ENCODE data around the gene FUT7. TPM values are rescaled to one million over a fixed set of nuclear protein-coding genes. Genes with fewer than 3 reads are reported as not detected.
A peak's percentile ranks its signal among the peaks of the same experiment; 100 is the strongest.

The FUT7 gene
- total and polyA plus RNA-seq, 9 of the 15 experiments (the other 6 are each of a cell fraction or from before 2014, with no cell fraction given), result not detected

DNA sequence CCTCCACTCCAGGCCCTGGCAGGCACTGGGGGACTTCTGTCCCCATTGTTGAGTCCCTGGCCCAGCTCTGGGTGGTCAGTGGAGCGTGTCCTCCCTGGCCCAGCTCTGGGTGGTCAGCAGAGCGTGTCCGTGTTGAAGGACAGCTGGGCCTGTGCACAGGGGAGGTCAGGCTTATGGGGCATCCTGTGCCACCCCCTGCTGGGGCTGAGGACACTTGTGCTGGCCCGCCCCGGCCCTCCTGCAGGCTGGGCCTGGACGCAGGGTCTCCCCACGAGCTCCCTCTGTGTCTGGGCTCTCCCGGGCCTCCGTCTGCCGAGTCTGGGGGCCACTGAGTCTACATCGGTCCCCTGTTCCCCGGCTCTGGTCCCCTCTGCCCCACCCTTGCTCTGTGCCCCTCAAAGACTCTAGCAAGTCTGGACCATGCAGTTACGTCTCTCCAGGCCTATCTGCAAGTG, 24.0 kb downstream of the FUT7 start (continued):
- TF ChIP-seq, protein P1, sequence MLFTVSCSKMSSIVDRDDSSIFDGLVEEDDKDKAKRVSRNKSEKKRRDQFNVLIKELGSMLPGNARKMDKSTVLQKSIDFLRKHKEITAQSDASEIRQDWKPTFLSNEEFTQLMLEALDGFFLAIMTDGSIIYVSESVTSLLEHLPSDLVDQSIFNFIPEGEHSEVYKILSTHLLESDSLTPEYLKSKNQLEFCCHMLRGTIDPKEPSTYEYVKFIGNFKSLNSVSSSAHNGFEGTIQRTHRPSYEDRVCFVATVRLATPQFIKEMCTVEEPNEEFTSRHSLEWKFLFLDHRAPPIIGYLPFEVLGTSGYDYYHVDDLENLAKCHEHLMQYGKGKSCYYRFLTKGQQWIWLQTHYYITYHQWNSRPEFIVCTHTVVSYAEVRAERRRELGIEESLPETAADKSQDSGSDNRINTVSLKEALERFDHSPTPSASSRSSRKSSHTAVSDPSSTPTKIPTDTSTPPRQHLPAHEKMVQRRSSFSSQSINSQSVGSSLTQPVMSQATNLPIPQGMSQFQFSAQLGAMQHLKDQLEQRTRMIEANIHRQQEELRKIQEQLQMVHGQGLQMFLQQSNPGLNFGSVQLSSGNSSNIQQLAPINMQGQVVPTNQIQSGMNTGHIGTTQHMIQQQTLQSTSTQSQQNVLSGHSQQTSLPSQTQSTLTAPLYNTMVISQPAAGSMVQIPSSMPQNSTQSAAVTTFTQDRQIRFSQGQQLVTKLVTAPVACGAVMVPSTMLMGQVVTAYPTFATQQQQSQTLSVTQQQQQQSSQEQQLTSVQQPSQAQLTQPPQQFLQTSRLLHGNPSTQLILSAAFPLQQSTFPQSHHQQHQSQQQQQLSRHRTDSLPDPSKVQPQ (CRISPR knock-in tag; IDR thresholded peaks at IDR 0.05; ENCODE audit: borderline replicate concordance), result no peak
- TF ChIP-seq POLR2AphosphoS2 (IDR thresholded peaks at IDR 0.05; ENCODE audit: low read length), result no peak

GRCh38 chr9:137007108-137007815, 24.6 kb downstream of the FUT7 start:
- ChIA-PET CTCF (ENCODE audit: low intra/inter-chr PET ratio) (no interaction called here), POLR2A (interaction anchor here (0.5 to 1.4 kb wide), 3 partner anchors 11 to 234 kb away, joined by 3 to 4 read pairs (median 3); partner anchors contain the start of genes PAXX and TUBB4B)
- H3K27ac ChIP-seq (ENCODE audit: extremely low read depth, low read depth, low read length), result no peak overlapping the region
- intact Hi-C loops (cut with micrococcal nuclease), result no loop called here
- no peak; the same call in 2 of the 3 replicates for ATAC-seq
- H3K4me1 ChIP-seq (replicated peaks in 1 of 2; ENCODE audit: control insufficient read depth in 2 of 2, insufficient read depth in 2 of 2, low read length in 2 of 2), result peaks cover 0 to 56% of the 10 kb centered on the region in 2 experiments; a peak in 2 of 5 replicates
- in situ Hi-C loops (cut with MboI), result no loop called here
- peak overlapping the region in 1 of 2 experiments; percentile 36; a peak in 2 of 4 replicates for H3K9ac ChIP-seq (ENCODE audit: insufficient read depth in 1 of 2, low read depth in 2 of 2, low read length in 2 of 2)
- no peaks in the 10 kb centered on the region for H3K79me2 ChIP-seq (ENCODE audit: control insufficient read depth, insufficient read depth, low read length)
- H3K27me3 ChIP-seq (ENCODE audit: control insufficient read depth in 2 of 2, insufficient read depth in 2 of 2, low read length in 2 of 2), result no peaks in the 10 kb centered on the region
- no peak for TF ChIP-seq RBM14 (IDR thresholded peaks at IDR 0.05; ENCODE audit: borderline replicate concordance, insufficient read depth, low read depth, low read length)
- TF ChIP-seq BDP1 (IDR thresholded peaks at IDR 0.05; ENCODE audit: insufficient read depth, insufficient read length), result no peak
- no peak for TF ChIP-seq PTRF (tag; IDR thresholded peaks at IDR 0.05)
- no peak overlapping the region for H2AFZ ChIP-seq (ENCODE audit: low read depth, low read length)
- H3K9me3 ChIP-seq (replicated peaks; ENCODE audit: control insufficient read depth, insufficient read depth, low read depth, low read length), result 0 out of 2 replicates have a peak, but pooled peaks cover 1% of the 10 kb centered on the region
- no peak overlapping the region for H3K4me2 ChIP-seq (ENCODE audit: insufficient read depth, low read length)
- H3K4me3 ChIP-seq, result no peak overlapping the region
- H3K9me1 ChIP-seq (ENCODE audit: control insufficient read depth, insufficient read depth, low read length), result no peaks in the 10 kb centered on the region
- no peaks in the 10 kb centered on the region for H3K36me3 ChIP-seq (ENCODE audit: control insufficient read depth, insufficient read depth, low read length)
- DNase-seq (ENCODE audit: extremely low read depth in 1 of 4, low spot score in 3 of 4), result no peak
- no TSS peak for BruUV-seq (replicated peaks)
- no peaks in the 10 kb centered on the region for H4K20me1 ChIP-seq (replicated peaks; ENCODE audit: control insufficient read depth, insufficient read depth, low read length)
- no peak for FAIRE-seq
- WGBS (ENCODE audit: insufficient coverage, low coverage, missing lambda C conversion rate), result 30% methylated on average over 23 of the region's 30 CpGs
